H4 (cell line): ENCODE data around the gene PTPRA. TPM values are rescaled to one million over a fixed set of nuclear protein-coding genes. Genes with fewer than 3 reads are reported as not detected.

Experiments used
- DNase-seq: peaks from one replicate; pipeline ENCODE4 v3.0.0-alpha.2; 2015; ENCODE audit warnings: low spot score
- total RNA-seq: library from RNA; depleted of rRNA; stranded (reverse); fragments of >200 nt; shearing (Covaris generic); gene quantifications from 2 replicates; pipeline ENCODE4 v1.2.3, GENCODE V29; 2014

Gene PTPRA
- total RNA-seq, 1 experiment from 2014 or later: 30.1 TPM

GRCh38 chr20:2849529-2849928 lies 23.8 kb upstream of the PTPRA start:
- no peak for DNase-seq

- DNase-seq: no peak
Observed at GRCh38 chr20:2851086-2851485, 22.2 kb upstream of the PTPRA start.

- DNase-seq: no peak
Observed at GRCh38 chr20:2858591-2858990, 14.7 kb upstream of the PTPRA start.

- DNase-seq: no peak
Observed at GRCh38 chr20:2859330-2860121, 13.8 kb upstream of the PTPRA start.

- DNase-seq: no peak
Observed at GRCh38 chr20:2864626-2865025, 8.7 kb upstream of the PTPRA start.

GRCh38 chr20:2865101-2865500 lies 8.2 kb upstream of the PTPRA start:
- DNase-seq: no peak

- DNase-seq: no peak
Observed at GRCh38 chr20:2865630-2866029, 7.7 kb upstream of the PTPRA start.

GRCh38 chr20:2866236-2866635 lies 7.0 kb upstream of the PTPRA start:
- DNase-seq: no peak

GRCh38 chr20:2867081-2867864 lies 6.0 kb upstream of the PTPRA start:
- DNase-seq: no peak

GRCh38 chr20:2869381-2869780 lies 3.9 kb upstream of the PTPRA start:
- DNase-seq: no peak

GRCh38 chr20:2871111-2871465 lies 2.2 kb upstream of the PTPRA start:
- no peak for DNase-seq

- DNase-seq: no peak
Observed at GRCh38 chr20:2871661-2872458, 1.4 kb upstream of the PTPRA start.

GRCh38 chr20:2872459-2873009 lies 747 bp upstream of the PTPRA start:
- DNase-seq: no peak

- no peak for DNase-seq
Observed at GRCh38 chr20:2873747-2874041, 413 bp downstream of the PTPRA start.

GRCh38 chr20:2874456-2874855 lies 1.2 kb downstream of the PTPRA start:
- no peak for DNase-seq

- DNase-seq: no peak
Observed at GRCh38 chr20:2875690-2876203, 2.5 kb downstream of the PTPRA start.

GRCh38 chr20:2878515-2878914 lies 5.2 kb downstream of the PTPRA start:
- no peak for DNase-seq

GRCh38 chr20:2879146-2879545 lies 5.9 kb downstream of the PTPRA start:
- no peak for DNase-seq

GRCh38 chr20:2880650-2881049 lies 7.4 kb downstream of the PTPRA start:
- DNase-seq: no peak

- DNase-seq: no peak
Observed at GRCh38 chr20:2883726-2884637, 10.7 kb downstream of the PTPRA start.

- DNase-seq: no peak
Observed at GRCh38 chr20:2887715-2888114, 14.4 kb downstream of the PTPRA start.
